GM21576 (cell line): Measurements from ENCODE around the gene GPATCH2.
"Not testable (repeated sequence)": the region's sequence is repeated elsewhere in the genome, so short reads cannot be mapped to it uniquely, and the experiment has no call there.

Experiments
- ATAC-seq: cut with Tn5 transposase; IDR thresholded peaks from one replicate; pipeline ENCODE4 v1.9.1; 2021; ENCODE audit warnings: mild to moderate bottlenecking, moderate library complexity; ENCODE audit not compliant: unreplicated experiment

Gene GPATCH2

GRCh38 chr1:217456261-217456660 lies 174.6 kb downstream of the GPATCH2 start:
- ATAC-seq, result no peak

GRCh38 chr1:217453816-217454215 lies 177.1 kb downstream of the GPATCH2 start:
- no peak for ATAC-seq

- no peak for ATAC-seq
These were observed 181.5 kb downstream of the GPATCH2 start for GRCh38 chr1:217449370-217449769.

- ATAC-seq, result no peak
These were observed 187.0 kb downstream of the GPATCH2 start for GRCh38 chr1:217443845-217444244.

GRCh38 chr1:217437376-217437775 lies 193.5 kb downstream of the GPATCH2 start:
- ATAC-seq, result no peak

GRCh38 chr1:217435204-217435603 lies 195.7 kb downstream of the GPATCH2 start:
- no peak for ATAC-seq

GRCh38 chr1:217433664-217434063 lies 197.2 kb downstream of the GPATCH2 start:
- no peak for ATAC-seq

GRCh38 chr1:217432339-217432738 lies 198.6 kb downstream of the GPATCH2 start:
- ATAC-seq, result no peak

- no peak for ATAC-seq
These were observed 199.5 kb downstream of the GPATCH2 start for GRCh38 chr1:217431395-217431794.

GRCh38 chr1:217425422-217425821 lies 205.5 kb downstream of the GPATCH2 start:
- ATAC-seq, result no peak

- ATAC-seq, result no peak
These were observed 211.7 kb downstream of the GPATCH2 start for GRCh38 chr1:217419194-217419551.

GRCh38 chr1:217418269-217419193 lies 212.4 kb downstream of the GPATCH2 start:
- ATAC-seq, result no peak

- no peak for ATAC-seq
These were observed 213.5 kb downstream of the GPATCH2 start for GRCh38 chr1:217417363-217417762.

GRCh38 chr1:217407534-217408001 lies 223.3 kb downstream of the GPATCH2 start:
- no peak for ATAC-seq

- ATAC-seq, result no peak
These were observed 227.7 kb downstream of the GPATCH2 start for GRCh38 chr1:217403026-217403720.

- no peak for ATAC-seq
These were observed 228.6 kb downstream of the GPATCH2 start for GRCh38 chr1:217402301-217402700.

- ATAC-seq, result no peak
These were observed 237.0 kb downstream of the GPATCH2 start for GRCh38 chr1:217393896-217394295.

GRCh38 chr1:217392441-217392840 lies 238.4 kb downstream of the GPATCH2 start:
- ATAC-seq, result no peak

- no peak for ATAC-seq
These were observed 241.0 kb downstream of the GPATCH2 start for GRCh38 chr1:217389895-217390294.

- ATAC-seq, result no peak
These were observed 242.3 kb downstream of the GPATCH2 start for GRCh38 chr1:217388522-217389065.

- not testable (repeated sequence) for ATAC-seq
These were observed 249.1 kb downstream of the GPATCH2 start for GRCh38 chr1:217381773-217382172.

GRCh38 chr1:217379804-217380203 lies 251.1 kb downstream of the GPATCH2 start:
- not testable (repeated sequence) for ATAC-seq
